Measurements from ENCODE around the gene TAAR8. TPM values are rescaled to one million over a fixed set of nuclear protein-coding genes. Genes with fewer than 3 reads are reported as not detected.

TAAR8 gene
- total RNA-seq, 4 donors from 2014 or later, result not detected

DNA sequence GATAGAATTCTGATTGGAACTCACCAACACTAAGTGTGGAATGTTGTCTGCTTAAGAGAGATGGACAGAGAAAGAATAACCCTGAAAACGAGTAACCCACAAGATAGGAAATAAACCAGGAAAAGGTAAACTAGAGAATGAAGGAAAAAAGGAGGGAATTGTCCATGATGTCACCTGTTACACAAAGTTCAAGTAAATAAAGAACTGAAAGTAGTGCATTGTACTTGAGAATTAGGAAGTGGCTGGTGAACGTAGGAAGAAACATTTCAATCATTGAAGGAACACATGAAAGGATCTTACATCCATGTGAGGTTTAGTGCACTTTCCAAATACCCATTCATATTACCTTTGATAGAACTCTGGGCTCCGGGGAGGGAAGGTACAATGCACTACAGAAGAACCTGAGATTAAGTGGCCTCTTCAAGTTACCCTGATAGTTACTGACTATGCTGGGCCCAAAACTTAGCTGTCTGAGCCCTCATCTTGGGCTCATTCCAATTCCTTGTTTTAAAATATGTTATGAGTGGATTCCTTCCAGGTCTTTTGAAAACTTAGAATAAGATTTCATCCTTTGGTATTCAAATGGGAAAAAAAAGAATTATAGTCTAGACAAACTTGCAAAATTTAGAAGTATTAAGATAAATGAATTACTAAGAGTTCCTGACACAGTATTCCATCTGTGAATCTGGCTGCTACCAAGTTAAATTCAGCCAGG is 38.5 kb upstream of the TAAR8 start:
- intact Hi-C loops (cut with DNase I), result no loop called here
- Histone ChIP-seq H3K4me3 (replicated peaks in 1 of 3) (no peak overlapping the region), H3K4me1 (peaks cover 20 to 30% of the 10 kb centered on the region in 2 donors), H3K27me3 (no peaks in the 10 kb centered on the region), H3K36me3 (no peaks in the 10 kb centered on the region), H3K9me3 (no peaks in the 10 kb centered on the region), H3K27ac (peak overlapping the region in 2 of 3 donors; percentile 94 to 96)
- TF ChIP-seq, protein P1, sequence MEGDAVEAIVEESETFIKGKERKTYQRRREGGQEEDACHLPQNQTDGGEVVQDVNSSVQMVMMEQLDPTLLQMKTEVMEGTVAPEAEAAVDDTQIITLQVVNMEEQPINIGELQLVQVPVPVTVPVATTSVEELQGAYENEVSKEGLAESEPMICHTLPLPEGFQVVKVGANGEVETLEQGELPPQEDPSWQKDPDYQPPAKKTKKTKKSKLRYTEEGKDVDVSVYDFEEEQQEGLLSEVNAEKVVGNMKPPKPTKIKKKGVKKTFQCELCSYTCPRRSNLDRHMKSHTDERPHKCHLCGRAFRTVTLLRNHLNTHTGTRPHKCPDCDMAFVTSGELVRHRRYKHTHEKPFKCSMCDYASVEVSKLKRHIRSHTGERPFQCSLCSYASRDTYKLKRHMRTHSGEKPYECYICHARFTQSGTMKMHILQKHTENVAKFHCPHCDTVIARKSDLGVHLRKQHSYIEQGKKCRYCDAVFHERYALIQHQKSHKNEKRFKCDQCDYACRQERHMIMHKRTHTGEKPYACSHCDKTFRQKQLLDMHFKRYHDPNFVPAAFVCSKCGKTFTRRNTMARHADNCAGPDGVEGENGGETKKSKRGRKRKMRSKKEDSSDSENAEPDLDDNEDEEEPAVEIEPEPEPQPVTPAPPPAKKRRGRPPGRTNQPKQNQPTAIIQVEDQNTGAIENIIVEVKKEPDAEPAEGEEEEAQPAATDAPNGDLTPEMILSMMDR (IDR thresholded peaks at IDR 0.05), result no peak
- TF ChIP-seq POLR2A (IDR thresholded peaks at IDR 0.05), result no peak
- DNase-seq, result no peak
- WGBS, 2 donors, result 40% methylated on average over 3 of the region's 3 CpGs

DNA sequence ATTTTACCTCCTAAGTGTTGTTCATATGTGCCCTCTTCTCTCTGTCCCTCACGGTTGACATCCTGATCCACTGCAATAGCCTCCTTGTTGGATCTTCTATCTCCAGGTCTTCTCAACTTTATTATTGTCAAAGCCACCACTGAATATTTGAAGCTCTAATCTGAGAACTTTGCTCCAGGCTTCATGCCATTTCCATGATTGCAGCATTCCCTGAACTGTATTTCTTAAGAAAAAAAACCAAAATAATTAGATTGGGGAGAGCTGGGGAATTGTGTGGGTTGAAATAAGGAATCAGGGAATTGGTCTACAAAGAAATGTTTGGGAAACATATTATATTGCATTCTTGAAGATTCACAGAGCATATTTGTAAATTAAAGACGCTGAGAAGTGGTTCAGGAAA is 37.1 kb upstream of the TAAR8 start:
- Histone ChIP-seq H3K4me1 (peaks cover 20 to 22% of the 10 kb centered on the region in 2 donors), H3K4me3 (replicated peaks in 1 of 3) (no peak overlapping the region), H3K27ac (no peak overlapping the region), H3K9me3 (no peaks in the 10 kb centered on the region), H3K27me3 (no peaks in the 10 kb centered on the region), H3K36me3 (no peaks in the 10 kb centered on the region)
- intact Hi-C loops (cut with DNase I), result no loop called here
- 75 to 77% methylated on average over 2 of the region's 2 CpGs for WGBS, 2 donors
- no peak for TF ChIP-seq POLR2A (IDR thresholded peaks at IDR 0.05)
- TF ChIP-seq, protein P1 (IDR thresholded peaks at IDR 0.05), result no peak
- no peak for DNase-seq

DNA sequence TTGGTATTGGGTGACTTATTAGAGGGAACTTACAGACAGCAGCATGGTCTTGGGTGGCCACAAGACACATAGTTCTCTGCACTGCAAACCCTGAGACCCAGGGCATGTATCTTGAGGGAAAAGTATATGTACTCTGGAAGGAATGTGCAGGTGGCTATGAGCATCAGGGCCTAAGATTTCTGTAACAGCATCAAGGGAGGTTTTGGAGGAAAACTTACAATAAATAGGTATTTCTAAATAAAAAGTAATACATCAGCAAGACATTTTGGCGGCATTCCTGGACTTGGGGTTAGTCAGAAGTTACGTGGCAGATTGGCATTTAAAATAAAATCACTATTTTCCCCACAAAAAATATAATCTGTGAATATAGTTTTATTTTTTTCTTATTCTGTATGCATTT is 31.5 kb upstream of the TAAR8 start:
- Histone ChIP-seq H3K27ac (no peak overlapping the region), H3K4me1 (no peaks in the 10 kb centered on the region), H3K36me3 (no peaks in the 10 kb centered on the region), H3K4me3 (replicated peaks in 1 of 3) (no peak overlapping the region), H3K9me3 (no peaks in the 10 kb centered on the region), H3K27me3 (no peaks in the 10 kb centered on the region)
- no peak for TF ChIP-seq POLR2A (IDR thresholded peaks at IDR 0.05)
- TF ChIP-seq, protein P1 (IDR thresholded peaks at IDR 0.05), result no peak
- whole genome bisulfite sequencing, 2 donors, result 69 to 79% methylated on average over 2 of the region's 2 CpGs
- no peak for DNase-seq
- intact Hi-C loops (cut with DNase I), result no loop called here

DNA sequence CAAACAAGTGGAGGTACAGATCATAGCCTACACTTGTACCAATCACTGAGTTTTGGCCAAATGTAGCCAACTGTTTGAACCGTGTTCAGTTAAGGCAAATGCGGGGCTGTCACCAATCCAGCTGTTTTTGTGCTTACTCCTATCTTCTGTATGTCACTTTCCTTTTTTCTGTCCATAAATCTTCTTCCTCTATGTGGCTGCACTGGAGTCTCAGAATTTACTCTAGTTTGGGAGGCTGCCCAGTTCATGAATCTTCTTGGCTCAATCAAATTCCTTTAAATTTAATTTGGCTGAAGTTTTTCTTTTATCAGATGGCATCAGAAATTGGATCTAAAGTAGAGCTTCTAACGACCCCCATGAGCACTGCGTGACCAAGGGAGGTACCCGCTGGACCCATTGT is 27.8 kb upstream of the TAAR8 start:
- intact Hi-C loops (cut with DNase I), result no loop called here

DNA sequence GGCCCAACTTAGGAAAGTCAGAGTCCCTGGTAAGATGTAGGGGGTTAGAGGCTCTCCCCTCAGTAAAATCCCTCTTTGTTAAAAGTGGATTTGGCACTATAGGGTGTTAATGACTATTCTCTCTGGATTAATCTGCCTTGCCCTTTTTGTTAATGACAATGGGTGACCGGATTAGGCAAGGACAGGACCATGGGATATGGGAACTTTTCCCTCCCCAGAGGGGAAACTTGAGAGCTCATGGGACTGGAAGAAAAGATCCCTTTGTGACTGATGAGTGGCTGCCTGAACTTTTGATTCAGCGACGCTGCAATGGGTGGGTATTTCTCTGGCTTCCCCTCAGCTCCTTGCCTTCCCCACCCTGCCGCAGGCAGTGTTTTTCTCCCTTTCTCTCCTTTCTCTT is 26.6 kb upstream of the TAAR8 start:
- peaks cover 3% of the 10 kb centered on the region for H3K27me3 ChIP-seq
- H3K9me3 ChIP-seq, result no peaks in the 10 kb centered on the region
- H3K4me1 ChIP-seq, result no peaks in the 10 kb centered on the region
- intact Hi-C loops (cut with DNase I), result no loop called here
- no peak overlapping the region for H3K27ac ChIP-seq
- TF ChIP-seq, protein P1 (IDR thresholded peaks at IDR 0.05), result no peak
- no peak for TF ChIP-seq POLR2A (IDR thresholded peaks at IDR 0.05)
- 84 to 86% methylated on average over 4 of the region's 4 CpGs for WGBS, 2 donors
- no peak overlapping the region for H3K4me3 ChIP-seq (replicated peaks in 1 of 3)
- DNase-seq, result no peak
- no peaks in the 10 kb centered on the region for H3K36me3 ChIP-seq

More for the DNA sequence above, 27.8 kb upstream of the TAAR8 start:
- TF ChIP-seq POLR2A (IDR thresholded peaks at IDR 0.05), result no peak
- TF ChIP-seq, protein P1 (IDR thresholded peaks at IDR 0.05), result no peak
- H3K4me1 ChIP-seq, result no peaks in the 10 kb centered on the region
- H3K27ac ChIP-seq, result no peak overlapping the region
- no peak overlapping the region for H3K4me3 ChIP-seq (replicated peaks in 1 of 3)
- peaks cover 3% of the 10 kb centered on the region for H3K27me3 ChIP-seq
- H3K36me3 ChIP-seq, result no peaks in the 10 kb centered on the region
- H3K9me3 ChIP-seq, result no peaks in the 10 kb centered on the region
- 90 to 92% methylated on average over 5 of the region's 5 CpGs for WGBS, 2 donors
- no peak for DNase-seq
